ENCODE results near the gene VPS8. TPM values are rescaled to one million over a fixed set of nuclear protein-coding genes. Genes with fewer than 3 reads are reported as not detected.

The VPS8 gene
- total RNA-seq, 1 experiment from 2014 or later = 39.7 TPM

DNA sequence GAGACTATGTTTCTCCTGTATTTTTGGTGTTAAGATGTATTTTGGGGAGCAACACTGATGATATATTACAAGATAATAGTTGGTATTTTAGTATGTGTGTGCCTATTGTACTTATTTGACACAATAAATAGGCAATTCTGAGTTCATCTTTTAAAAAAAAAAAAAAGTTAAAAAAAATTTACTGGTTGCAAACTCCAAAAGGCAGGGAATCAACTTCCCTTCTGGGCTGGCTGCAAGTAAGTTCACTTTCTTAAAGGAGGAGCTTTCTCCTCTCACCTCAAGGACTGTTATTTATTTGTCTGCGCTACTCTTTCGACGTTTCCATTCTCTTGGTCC, 335 bp upstream of the VPS8 start:
- peak overlapping the region; percentile 97 to 98 for H3K4me3 Mint-ChIP-seq
- Histone ChIP-seq H3K79me2 (ENCODE audit: insufficient read depth, low read length) (peaks cover 3% of the 10 kb centered on the region; the same call in 1 of the 2 replicates), H2BK12ac (ENCODE audit: insufficient read length, low read depth, low read length) (no peak overlapping the region), H2BK5ac (ENCODE audit: insufficient read length, low read length) (no peak overlapping the region), H4K5ac (ENCODE audit: insufficient read length, low read depth, low read length) (no peak overlapping the region), H2BK15ac (ENCODE audit: low read depth, low read length) (no peak overlapping the region), H2AFZ (ENCODE audit: low read length) (peak overlapping the region; percentile 98), H3K23ac (ENCODE audit: insufficient read length, low read depth, low read length) (no peak overlapping the region), H4K91ac (ENCODE audit: insufficient read length, low read depth, low read length) (no peak overlapping the region), H3K27ac (ENCODE audit: insufficient read length, low read depth, low read length) (no peak overlapping the region), H3K9me3 (ENCODE audit: control insufficient read depth, low read depth, low read length) (no peaks in the 10 kb centered on the region), H3K23me2 (ENCODE audit: insufficient read length, low read depth, low read length, poor library complexity, severe bottlenecking) (peaks cover 7% of the 10 kb centered on the region), H3T11ph (ENCODE audit: low read length) (no peak overlapping the region), H2AK5ac (ENCODE audit: insufficient read length, low read length) (no peak overlapping the region), H3K4me1 (ENCODE audit: insufficient read depth, low read length) (no peaks in the 10 kb centered on the region; the same call in 1 of the 2 replicates), H3K4ac (ENCODE audit: low read depth, low read length) (no peak overlapping the region), H2BK20ac (ENCODE audit: low read depth, low read length, poor library complexity, severe bottlenecking) (no peak overlapping the region), H3K9ac (ENCODE audit: extremely low read depth, insufficient read length, low read length) (no peak overlapping the region), H3K18ac (ENCODE audit: insufficient read length, low read depth, low read length) (no peak overlapping the region), H2BK120ac (ENCODE audit: low read depth, low read length, poor library complexity, severe bottlenecking) (no peak overlapping the region), H3K27me3 (ENCODE audit: insufficient read depth, low read length) (no peaks in the 10 kb centered on the region), H3K14ac (ENCODE audit: insufficient read depth, low read length) (no peak overlapping the region), H3K4me2 (ENCODE audit: insufficient read depth, insufficient read length, low read length) (peak overlapping the region; percentile 78), H3K56ac (ENCODE audit: insufficient read length, low read depth, low read length) (no peak overlapping the region), H3K79me1 (ENCODE audit: insufficient read depth, low read depth, low read length, poor library complexity, severe bottlenecking) (peaks cover 6% of the 10 kb centered on the region), H4K8ac (replicated peaks; ENCODE audit: insufficient read length, low read depth, low read length) (no peak overlapping the region), H4K20me1 (ENCODE audit: control insufficient read depth, insufficient read depth, insufficient read length) (no peaks in the 10 kb centered on the region)
- H3K36me3 Mint-ChIP-seq (ENCODE audit: insufficient read depth in 1 of 3, low read depth in 3 of 3) = peaks cover 0 to 6% (median 0%) of the 10 kb centered on the region in 3 experiments; a peak in 2 of 7 replicates
- DNase-seq = no peak
- TF ChIP-seq, protein P1, sequence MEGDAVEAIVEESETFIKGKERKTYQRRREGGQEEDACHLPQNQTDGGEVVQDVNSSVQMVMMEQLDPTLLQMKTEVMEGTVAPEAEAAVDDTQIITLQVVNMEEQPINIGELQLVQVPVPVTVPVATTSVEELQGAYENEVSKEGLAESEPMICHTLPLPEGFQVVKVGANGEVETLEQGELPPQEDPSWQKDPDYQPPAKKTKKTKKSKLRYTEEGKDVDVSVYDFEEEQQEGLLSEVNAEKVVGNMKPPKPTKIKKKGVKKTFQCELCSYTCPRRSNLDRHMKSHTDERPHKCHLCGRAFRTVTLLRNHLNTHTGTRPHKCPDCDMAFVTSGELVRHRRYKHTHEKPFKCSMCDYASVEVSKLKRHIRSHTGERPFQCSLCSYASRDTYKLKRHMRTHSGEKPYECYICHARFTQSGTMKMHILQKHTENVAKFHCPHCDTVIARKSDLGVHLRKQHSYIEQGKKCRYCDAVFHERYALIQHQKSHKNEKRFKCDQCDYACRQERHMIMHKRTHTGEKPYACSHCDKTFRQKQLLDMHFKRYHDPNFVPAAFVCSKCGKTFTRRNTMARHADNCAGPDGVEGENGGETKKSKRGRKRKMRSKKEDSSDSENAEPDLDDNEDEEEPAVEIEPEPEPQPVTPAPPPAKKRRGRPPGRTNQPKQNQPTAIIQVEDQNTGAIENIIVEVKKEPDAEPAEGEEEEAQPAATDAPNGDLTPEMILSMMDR (conservative IDR thresholded peaks at IDR 0.05) = no peak
- no peaks in the 10 kb centered on the region for H3K9me3 Mint-ChIP-seq
- no CpG with 5 or more reads among the region's 3 CpGs for WGBS (ENCODE audit: extremely low coverage, insufficient read length, low lambda C conversion rate)
- H3K27ac Mint-ChIP-seq = no peak overlapping the region
- no peaks in the 10 kb centered on the region for H3K27me3 Mint-ChIP-seq (ENCODE audit: low read depth)
- peaks cover 10 to 15% of the 10 kb centered on the region in 2 experiments for H3K4me1 Mint-ChIP-seq
